Trophoblast cell (in vitro differentiated cells and primary cell): ENCODE data around the gene CSMD2.

ENCODE experiments used
- DNase-seq, 2 donors: peaks; one replicate each; pipeline ENCODE4 v3.0.0-alpha.2; 2016
- H2AFZ ChIP-seq: 2 replicates; pipeline ENCODE4 v1.6.1; 2013; ENCODE audit warnings: low read length, moderate library complexity, mild to moderate bottlenecking; ENCODE audit not compliant: insufficient read depth, poor library complexity
- H2AK5ac ChIP-seq: 2 replicates; pipeline ENCODE4 v1.6.1; 2013; ENCODE audit warnings: mild to moderate bottlenecking, low read length
- H2BK120ac ChIP-seq: 2 replicates; pipeline ENCODE4 v1.6.1; 2013; ENCODE audit warnings: low read length, mild to moderate bottlenecking, moderate library complexity; ENCODE audit not compliant: insufficient read depth, poor library complexity
- H2BK12ac ChIP-seq: 2 replicates; pipeline ENCODE4 v1.6.1; 2013; ENCODE audit warnings: mild to moderate bottlenecking, low read length, moderate library complexity
- H2BK5ac ChIP-seq: 2 replicates; pipeline ENCODE4 v1.6.1; 2013; ENCODE audit warnings: low read length, low read depth, moderate library complexity, mild to moderate bottlenecking; ENCODE audit not compliant: poor library complexity
- H3K14ac ChIP-seq: 2 replicates; pipeline ENCODE4 v1.6.1; 2013; ENCODE audit warnings: mild to moderate bottlenecking, low read length
- H3K18ac ChIP-seq: 2 replicates; pipeline ENCODE4 v1.6.1; 2013; ENCODE audit warnings: mild to moderate bottlenecking, low read length
- H3K23ac ChIP-seq: 2 replicates; pipeline ENCODE4 v1.6.1; 2013; ENCODE audit warnings: low read length
- H3K27ac ChIP-seq: 2 replicates; pipeline ENCODE4 v1.5.1; 2013; ENCODE audit warnings: low read depth, mild to moderate bottlenecking, inconsistent platforms, low read length, moderate library complexity
- H3K27me3 ChIP-seq: 2 replicates; pipeline ENCODE4 v1.6.1; 2013; ENCODE audit warnings: inconsistent platforms, mild to moderate bottlenecking, low read length, moderate library complexity; ENCODE audit not compliant: insufficient read depth
- H3K36me3 ChIP-seq, 2 experiments: 1 replicate in 1 of 2; 2 replicates in 1 of 2; pipeline ENCODE4 v1.6.1; 2013; ENCODE audit warnings: low read length in 2 of 2, mild to moderate bottlenecking in 2 of 2, moderate library complexity in 1 of 2; ENCODE audit not compliant: insufficient read depth in 2 of 2, control insufficient read depth in 1 of 2
- H3K4ac ChIP-seq: 2 replicates; pipeline ENCODE4 v1.6.1; 2013; ENCODE audit warnings: low read depth, mild to moderate bottlenecking, low read length, moderate library complexity
- H3K4me1 ChIP-seq, 2 experiments: 1 replicate in 1 of 2; 2 replicates in 1 of 2; pipeline ENCODE4 v1.6.1; 2013; ENCODE audit warnings: low read length in 2 of 2, mild to moderate bottlenecking in 2 of 2, moderate library complexity in 1 of 2; ENCODE audit not compliant: insufficient read depth in 2 of 2, control insufficient read depth in 1 of 2
- H3K4me2 ChIP-seq: 2 replicates; pipeline ENCODE4 v1.6.1; 2013; ENCODE audit warnings: inconsistent platforms, mild to moderate bottlenecking, low read length, moderate library complexity
- H3K4me3 ChIP-seq: 2 replicates; pipeline ENCODE4 v1.5.1; 2013; ENCODE audit warnings: mild to moderate bottlenecking, low read depth, low read length, inconsistent platforms
- H3K79me1 ChIP-seq: one replicate; pipeline ENCODE4 v1.6.1; 2013; ENCODE audit warnings: low read length
- H3K79me2 ChIP-seq: 2 replicates; pipeline ENCODE4 v1.6.1; 2013; ENCODE audit warnings: low read length, mild to moderate bottlenecking; ENCODE audit not compliant: control insufficient read depth, insufficient read depth, poor library complexity
- H3K9ac ChIP-seq: 2 replicates; pipeline ENCODE4 v1.6.1; 2013; ENCODE audit warnings: mild to moderate bottlenecking, low read length
- H3K9me3 ChIP-seq: 2 replicates; pipeline ENCODE4 v1.6.1; 2013; ENCODE audit warnings: low read depth, mild to moderate bottlenecking, control low read depth, inconsistent platforms, low read length; ENCODE audit not compliant: insufficient read depth
- H4K12ac ChIP-seq: 2 replicates; pipeline ENCODE4 v1.6.1; 2013; ENCODE audit warnings: low read depth, mild to moderate bottlenecking, low read length, moderate library complexity
- H4K8ac ChIP-seq: 2 replicates; pipeline ENCODE4 v1.6.1; 2013; ENCODE audit warnings: low read depth, mild to moderate bottlenecking, low read length, moderate library complexity
- H4K91ac ChIP-seq: one replicate; pipeline ENCODE4 v1.6.1; 2013; ENCODE audit warnings: low read depth, mild to moderate bottlenecking, low read length, moderate library complexity
- WGBS: extraction: QIAGEN DNeasy Blood & Tissue Kit; methylation state at CpG from one replicate; pipeline ENCODE4 v1.1.7; 2013; ENCODE audit warnings: missing lambda C conversion rate; ENCODE audit not compliant: insufficient read length, insufficient coverage; ENCODE audit errors: extremely low coverage; 5-methylcytosine and 5-hydroxymethylcytosine counted together

CSMD2 gene

GRCh38 chr1:33633019-33633801 lies 531.8 kb downstream of the CSMD2 start:
- Histone ChIP-seq H2BK120ac (no peak overlapping the region), H2AK5ac (no peak overlapping the region), H3K9ac (no peak overlapping the region), H3K79me1 (no peaks in the 10 kb centered on the region), H3K9me3 (no peaks in the 10 kb centered on the region), H3K4me3 (no peak overlapping the region), H4K12ac (no peak overlapping the region), H3K36me3 (no peaks in the 10 kb centered on the region), H4K91ac (no peak overlapping the region), H3K4me1 (no peaks in the 10 kb centered on the region), H2BK5ac (no peak overlapping the region), H3K14ac (no peak overlapping the region), H3K23ac (no peak overlapping the region), H3K4me2 (no peak overlapping the region), H4K8ac (no peak overlapping the region), H2AFZ (no peak overlapping the region), H3K27ac (no peak overlapping the region), H2BK12ac (no peak overlapping the region), H3K79me2 (no peaks in the 10 kb centered on the region), H3K27me3 (no peaks in the 10 kb centered on the region), H3K18ac (no peak overlapping the region), H3K4ac (no peak overlapping the region)
- WGBS, result no CpG with 5 or more reads among the region's 29 CpGs
- DNase-seq, result peak; percentile 87 to 95

GRCh38 chr1:33630686-33631085 lies 534.3 kb downstream of the CSMD2 start:
- Histone ChIP-seq H4K8ac (no peak overlapping the region), H3K23ac (no peak overlapping the region), H3K79me1 (no peaks in the 10 kb centered on the region), H2BK5ac (no peak overlapping the region), H3K4me1 (no peaks in the 10 kb centered on the region), H3K27ac (no peak overlapping the region), H3K14ac (no peak overlapping the region), H2BK120ac (no peak overlapping the region), H3K9ac (no peak overlapping the region), H4K91ac (no peak overlapping the region), H4K12ac (no peak overlapping the region), H2AK5ac (no peak overlapping the region), H3K36me3 (no peaks in the 10 kb centered on the region), H3K4me3 (no peak overlapping the region), H3K4me2 (no peak overlapping the region), H2AFZ (no peak overlapping the region), H3K79me2 (no peaks in the 10 kb centered on the region), H3K18ac (no peak overlapping the region), H2BK12ac (no peak overlapping the region), H3K9me3 (peaks cover 3% of the 10 kb centered on the region), H3K27me3 (no peaks in the 10 kb centered on the region), H3K4ac (no peak overlapping the region)
- no CpG with 5 or more reads among the region's 1 CpG for WGBS
- no peak for DNase-seq

- Histone ChIP-seq H3K27ac (no peak overlapping the region), H3K18ac (no peak overlapping the region), H3K4me2 (no peak overlapping the region), H3K4me3 (no peak overlapping the region), H3K79me1 (no peaks in the 10 kb centered on the region), H3K4me1 (peaks cover 8 to 10% of the 10 kb centered on the region in 2 experiments), H3K23ac (no peak overlapping the region), H3K36me3 (no peaks in the 10 kb centered on the region), H3K9me3 (peaks cover 3% of the 10 kb centered on the region), H2AFZ (no peak overlapping the region), H3K14ac (no peak overlapping the region), H4K8ac (no peak overlapping the region), H2BK120ac (no peak overlapping the region), H4K12ac (no peak overlapping the region), H3K4ac (no peak overlapping the region), H2BK12ac (no peak overlapping the region), H3K9ac (no peak overlapping the region), H3K79me2 (no peaks in the 10 kb centered on the region), H4K91ac (no peak overlapping the region), H3K27me3 (no peaks in the 10 kb centered on the region), H2BK5ac (no peak overlapping the region), H2AK5ac (no peak overlapping the region)
- DNase-seq, result no peak
- no CpG with 5 or more reads among the region's 4 CpGs for WGBS
These were observed 538.2 kb downstream of the CSMD2 start for GRCh38 chr1:33626801-33627200.

- Histone ChIP-seq H3K4me3 (no peak overlapping the region), H3K9ac (no peak overlapping the region), H3K14ac (no peak overlapping the region), H2BK12ac (no peak overlapping the region), H2BK5ac (no peak overlapping the region), H3K4me2 (no peak overlapping the region), H3K4ac (no peak overlapping the region), H2AK5ac (no peak overlapping the region), H3K9me3 (peaks cover 3% of the 10 kb centered on the region), H3K27ac (no peak overlapping the region), H4K91ac (no peak overlapping the region), H2BK120ac (no peak overlapping the region), H3K79me1 (no peaks in the 10 kb centered on the region), H4K12ac (no peak overlapping the region), H4K8ac (no peak overlapping the region), H3K23ac (no peak overlapping the region), H3K4me1 (peaks cover 8 to 10% of the 10 kb centered on the region in 2 experiments), H3K27me3 (no peaks in the 10 kb centered on the region), H2AFZ (no peak overlapping the region), H3K36me3 (no peaks in the 10 kb centered on the region), H3K18ac (no peak overlapping the region), H3K79me2 (no peaks in the 10 kb centered on the region)
- no CpG with 5 or more reads among the region's 35 CpGs for WGBS
- peak; percentile 11 to 38 for DNase-seq
These were observed 539.8 kb downstream of the CSMD2 start for GRCh38 chr1:33624991-33625870.
